GM21786 (cell line): ENCODE data around the gene SORBS1.
A peak's percentile ranks its signal among the peaks of the same experiment; 100 is the strongest.

Experiments used
- ATAC-seq: cut with Tn5 transposase; IDR thresholded peaks from one replicate; pipeline ENCODE4 v1.9.1; 2021; ENCODE audit not compliant: unreplicated experiment

Gene SORBS1

DNA sequence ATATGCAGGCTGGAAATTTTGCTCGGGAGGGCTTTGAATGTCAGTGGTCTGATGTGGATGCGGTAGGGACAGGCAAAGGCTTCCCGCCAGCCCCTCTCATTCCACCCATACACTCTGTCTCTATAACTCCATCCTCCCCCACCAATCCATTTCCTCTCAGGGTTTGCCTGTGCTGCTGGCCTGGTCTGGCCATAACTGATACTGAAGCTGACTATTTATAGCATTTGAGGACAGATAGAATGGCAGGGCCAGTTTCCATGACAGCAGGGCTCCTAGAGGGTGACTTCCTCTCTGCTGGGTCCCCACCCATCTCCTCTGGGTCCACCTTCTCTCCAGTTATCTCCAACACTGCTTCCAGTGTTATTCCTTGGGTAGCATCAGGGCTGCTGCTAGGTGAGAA lies 263.8 kb downstream of the SORBS1 start:
- peak; percentile 42 for ATAC-seq

GRCh38 chr10:95296764-95297163 lies 264.4 kb downstream of the SORBS1 start:
- ATAC-seq = no peak

- peak; percentile 76 for ATAC-seq
Observed at GRCh38 chr10:95295031-95295755, 266.0 kb downstream of the SORBS1 start.

DNA sequence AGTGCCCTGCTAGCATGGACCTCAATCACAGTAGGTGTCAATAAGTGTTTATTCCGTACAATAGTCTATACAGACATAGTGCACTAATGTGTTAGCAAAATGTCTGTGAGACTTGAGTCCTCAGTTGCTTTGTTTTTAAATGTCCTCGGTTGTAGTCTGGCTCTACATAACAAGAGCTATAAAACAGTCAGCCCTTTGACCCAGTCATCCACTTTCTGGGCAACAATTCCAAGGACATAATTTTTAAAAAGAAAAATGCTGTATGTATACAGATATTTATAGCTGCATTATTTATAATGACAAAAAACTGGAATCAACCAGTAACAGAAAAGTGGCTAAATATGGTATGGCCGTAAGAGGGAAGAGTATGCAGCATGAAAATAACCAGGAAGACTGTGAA lies 267.5 kb downstream of the SORBS1 start:
- ATAC-seq = no peak

DNA sequence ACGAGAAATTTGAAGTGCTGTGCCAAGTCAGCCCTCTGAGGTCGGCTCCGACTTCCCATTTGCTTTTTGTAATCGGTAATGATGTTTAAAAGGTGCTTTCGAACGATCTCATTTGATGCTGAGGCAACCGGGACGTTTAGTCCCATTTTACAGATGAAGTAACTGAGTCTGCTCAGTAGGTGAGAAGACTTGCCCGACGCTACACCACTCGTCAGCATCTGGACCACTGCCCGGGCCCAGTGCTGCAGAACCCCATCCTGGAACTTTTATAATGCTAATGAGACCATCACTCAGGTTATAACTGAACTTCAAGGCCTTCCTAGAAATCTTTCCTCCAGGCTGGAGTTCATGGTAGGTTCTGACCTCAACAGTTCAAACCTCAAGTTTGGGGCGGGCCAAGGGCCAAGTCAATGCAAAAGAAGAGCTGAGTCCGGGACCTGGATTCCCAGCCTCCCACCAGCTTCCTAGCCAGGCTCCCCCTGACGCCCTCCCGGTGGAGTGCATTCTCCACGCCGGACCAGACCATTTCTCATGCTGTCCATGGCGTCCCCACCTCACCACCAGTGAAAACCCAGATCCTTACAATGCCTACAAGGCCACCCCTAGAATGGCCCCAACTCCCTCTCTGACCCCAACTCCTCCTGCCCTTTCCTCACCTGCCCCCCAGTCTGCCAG lies 269.7 kb downstream of the SORBS1 start:
- ATAC-seq = no peak

- ATAC-seq = peak; percentile 24
Observed at GRCh38 chr10:95290461-95291364, 270.5 kb downstream of the SORBS1 start, which contains the start of gene PDLIM1. TSS of gene PDLIM1 (minus strand) at chr10:95291003. CDS start at chr10:95290915, 88 bp downstream.

DNA sequence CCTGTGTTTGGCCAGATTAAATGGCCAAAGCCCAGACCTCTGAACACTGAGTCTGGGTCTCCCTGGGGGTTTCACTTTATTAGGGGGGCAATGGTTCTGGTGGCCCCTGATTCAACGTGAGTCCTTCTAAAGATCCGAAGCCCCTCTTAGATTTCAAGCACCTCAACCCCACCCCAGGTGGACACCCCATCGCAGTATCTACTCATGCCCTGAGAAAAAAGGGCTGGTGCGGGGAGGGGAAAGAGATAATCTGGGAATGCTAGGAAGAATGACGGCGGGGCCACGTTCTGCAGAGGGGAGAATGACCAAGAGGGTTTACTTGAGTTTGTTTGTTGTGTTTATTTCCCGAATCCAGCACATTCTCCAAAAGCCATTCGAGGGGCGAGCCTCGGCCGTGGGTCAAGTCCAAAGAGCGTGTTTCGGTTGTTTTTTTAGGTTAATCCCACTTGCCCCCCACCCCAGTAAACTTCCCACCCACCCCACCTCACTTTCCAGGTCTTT lies 271.2 kb downstream of the SORBS1 start:
- ATAC-seq = no peak

GRCh38 chr10:95289003-95289920 lies 271.9 kb downstream of the SORBS1 start:
- ATAC-seq = no peak

- no peak for ATAC-seq
Observed at GRCh38 chr10:95288303-95288702, 272.9 kb downstream of the SORBS1 start.

- ATAC-seq = no peak
Observed at GRCh38 chr10:95287281-95287680, 273.9 kb downstream of the SORBS1 start.

GRCh38 chr10:95286707-95287106 lies 274.5 kb downstream of the SORBS1 start:
- ATAC-seq = no peak

- no peak for ATAC-seq
Observed at GRCh38 chr10:95285556-95285955, 275.6 kb downstream of the SORBS1 start.

- no peak for ATAC-seq
Observed at GRCh38 chr10:95284807-95285206, 276.4 kb downstream of the SORBS1 start.

- no peak for ATAC-seq
Observed at GRCh38 chr10:95282107-95282506, 279.1 kb downstream of the SORBS1 start.

- no peak for ATAC-seq
Observed at GRCh38 chr10:95281206-95281605, 280.0 kb downstream of the SORBS1 start.

- ATAC-seq = no peak
Observed at GRCh38 chr10:95280637-95281036, 280.5 kb downstream of the SORBS1 start.

- no peak for ATAC-seq
Observed at GRCh38 chr10:95279042-95279820, 281.9 kb downstream of the SORBS1 start.

- no peak for ATAC-seq
Observed at GRCh38 chr10:95278061-95278988, 282.8 kb downstream of the SORBS1 start.
